GM12872 (cell line): ENCODE data around the gene ABHD2.

Source experiments
- TF ChIP-seq, protein P1 (sequence below): IDR thresholded peaks from 3 replicates; pipeline ENCODE4 v1.5.1; 2011; ENCODE audit warnings: low read depth, mild to moderate bottlenecking, low read length, moderate library complexity; ENCODE audit not compliant: insufficient read depth

Gene ABHD2

GRCh38 chr15:89184886-89185526 is 96.8 kb downstream of the ABHD2 start:
- TF ChIP-seq, protein P1, sequence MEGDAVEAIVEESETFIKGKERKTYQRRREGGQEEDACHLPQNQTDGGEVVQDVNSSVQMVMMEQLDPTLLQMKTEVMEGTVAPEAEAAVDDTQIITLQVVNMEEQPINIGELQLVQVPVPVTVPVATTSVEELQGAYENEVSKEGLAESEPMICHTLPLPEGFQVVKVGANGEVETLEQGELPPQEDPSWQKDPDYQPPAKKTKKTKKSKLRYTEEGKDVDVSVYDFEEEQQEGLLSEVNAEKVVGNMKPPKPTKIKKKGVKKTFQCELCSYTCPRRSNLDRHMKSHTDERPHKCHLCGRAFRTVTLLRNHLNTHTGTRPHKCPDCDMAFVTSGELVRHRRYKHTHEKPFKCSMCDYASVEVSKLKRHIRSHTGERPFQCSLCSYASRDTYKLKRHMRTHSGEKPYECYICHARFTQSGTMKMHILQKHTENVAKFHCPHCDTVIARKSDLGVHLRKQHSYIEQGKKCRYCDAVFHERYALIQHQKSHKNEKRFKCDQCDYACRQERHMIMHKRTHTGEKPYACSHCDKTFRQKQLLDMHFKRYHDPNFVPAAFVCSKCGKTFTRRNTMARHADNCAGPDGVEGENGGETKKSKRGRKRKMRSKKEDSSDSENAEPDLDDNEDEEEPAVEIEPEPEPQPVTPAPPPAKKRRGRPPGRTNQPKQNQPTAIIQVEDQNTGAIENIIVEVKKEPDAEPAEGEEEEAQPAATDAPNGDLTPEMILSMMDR: no peak

GRCh38 chr15:89186803-89187202 is 98.5 kb downstream of the ABHD2 start:
- TF ChIP-seq, protein P1: no peak

DNA sequence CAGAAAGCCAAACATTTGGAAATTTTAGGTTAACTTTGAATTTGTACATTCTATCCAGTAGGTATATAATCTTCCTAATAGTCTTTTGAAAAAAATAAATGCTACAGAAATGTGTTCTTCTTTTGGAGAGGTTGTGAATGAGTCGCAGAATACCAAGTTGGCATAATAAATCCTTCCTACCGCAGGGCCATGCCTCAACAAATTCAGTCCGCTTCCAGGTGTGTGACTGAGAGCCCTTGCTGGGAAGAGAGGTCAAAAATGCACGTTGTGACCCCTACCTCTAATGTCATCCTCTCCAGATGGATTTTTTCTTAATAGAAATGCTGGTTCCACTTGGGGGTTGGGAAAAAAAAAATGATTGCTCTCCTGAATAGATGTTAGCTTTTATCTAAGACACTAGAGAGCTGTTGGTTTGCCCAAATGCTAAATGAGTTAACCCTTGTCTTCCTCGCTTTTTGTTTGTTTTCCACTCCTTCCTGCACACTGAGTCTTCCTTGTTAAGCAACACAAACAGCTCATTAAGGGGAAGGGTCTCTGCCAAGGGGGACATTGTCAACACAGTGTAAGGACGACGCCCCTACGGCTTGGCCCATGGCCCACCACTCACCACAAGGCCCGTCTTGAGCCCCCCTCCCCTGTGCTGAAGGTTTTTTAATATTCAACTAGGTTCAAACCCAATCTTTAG is 99.2 kb downstream of the ABHD2 start:
- TF ChIP-seq, protein P1: no peak

DNA sequence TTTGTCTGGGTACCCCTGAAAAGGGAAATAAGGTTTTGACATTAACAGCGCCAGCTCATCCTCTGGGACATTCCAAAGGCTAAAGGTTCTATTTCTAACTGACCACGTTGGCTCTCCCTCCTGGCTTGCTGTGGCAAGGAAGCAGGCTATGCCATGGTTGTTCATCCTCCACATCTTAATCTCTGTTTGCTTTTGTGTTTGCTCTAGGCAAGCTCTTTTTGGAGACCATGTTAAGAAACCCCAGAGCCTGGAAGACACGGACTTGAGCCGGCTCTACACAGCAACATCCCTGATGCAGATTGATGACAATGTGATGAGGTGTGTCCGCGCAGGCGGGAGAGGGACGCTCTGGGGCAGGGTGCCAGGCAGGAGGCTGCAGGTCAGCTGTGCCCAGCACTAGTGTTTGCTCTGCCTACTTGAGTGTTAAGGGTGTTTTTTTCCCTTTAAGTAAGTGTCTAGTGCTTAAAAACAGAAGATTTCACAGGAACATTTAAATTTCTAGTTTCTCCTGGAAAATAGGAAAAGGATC is 99.8 kb downstream of the ABHD2 start:
- TF ChIP-seq, protein P1: no peak

DNA sequence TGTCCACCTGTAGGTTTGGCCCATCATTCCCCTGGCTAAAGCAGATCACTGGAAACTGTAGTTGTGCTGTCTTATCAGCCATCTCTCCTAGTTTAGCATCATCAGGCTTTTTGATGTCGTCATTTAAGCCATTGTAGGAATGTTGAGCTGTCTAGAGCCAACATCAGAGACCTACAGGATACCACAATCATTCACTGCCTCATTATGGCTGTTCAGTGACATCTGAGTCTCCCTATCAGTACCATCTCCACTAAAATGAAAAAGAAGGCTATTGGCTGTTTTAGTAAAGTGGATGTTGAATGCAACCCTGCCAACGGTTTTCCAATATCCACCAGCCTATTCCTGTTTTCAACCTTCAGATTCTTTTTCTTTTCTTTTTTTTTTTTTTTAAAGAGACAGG is 103.9 kb downstream of the ABHD2 start:
- TF ChIP-seq, protein P1: no peak

- TF ChIP-seq, protein P1: no peak
Observed at GRCh38 chr15:89192766-89193165, 104.5 kb downstream of the ABHD2 start.

DNA sequence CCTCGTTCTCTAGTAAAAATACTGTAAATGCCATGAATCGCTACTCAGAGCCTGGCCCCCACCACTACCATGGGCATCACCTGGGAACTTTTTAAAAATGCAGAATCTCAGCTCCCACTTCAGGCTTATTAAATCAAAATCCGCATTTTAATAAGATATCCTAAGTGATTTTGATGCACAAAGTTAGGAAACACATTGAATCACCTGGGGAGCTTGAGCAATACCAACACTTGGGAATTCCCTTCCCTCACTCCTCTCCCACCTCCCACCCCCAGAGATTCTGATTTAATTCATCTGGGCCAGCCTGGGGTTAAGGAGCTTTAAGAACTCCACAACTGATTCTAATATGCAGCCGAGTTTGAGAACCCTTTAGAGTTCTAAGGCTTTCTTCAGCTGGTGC is 106.4 kb downstream of the ABHD2 start:
- TF ChIP-seq, protein P1: no peak
